B cell (primary cell): ENCODE measurements around the gene S100A9.

Source experiments
- CTCF ChIP-seq: fragments of 200-600 bp; IDR thresholded peaks from one replicate; pipeline ENCODE4 v1.8.0; 2022; ENCODE audit warnings: antibody characterized with exemption, mild to moderate bottlenecking
- EZH2 ChIP-seq: IDR thresholded peaks from 2 replicates; pipeline ENCODE4 v1.6.1; 2012; ENCODE audit warnings: borderline replicate concordance, low read depth, mild to moderate bottlenecking, moderate library complexity, low read length; ENCODE audit not compliant: insufficient read depth, poor library complexity, severe bottlenecking

DNA sequence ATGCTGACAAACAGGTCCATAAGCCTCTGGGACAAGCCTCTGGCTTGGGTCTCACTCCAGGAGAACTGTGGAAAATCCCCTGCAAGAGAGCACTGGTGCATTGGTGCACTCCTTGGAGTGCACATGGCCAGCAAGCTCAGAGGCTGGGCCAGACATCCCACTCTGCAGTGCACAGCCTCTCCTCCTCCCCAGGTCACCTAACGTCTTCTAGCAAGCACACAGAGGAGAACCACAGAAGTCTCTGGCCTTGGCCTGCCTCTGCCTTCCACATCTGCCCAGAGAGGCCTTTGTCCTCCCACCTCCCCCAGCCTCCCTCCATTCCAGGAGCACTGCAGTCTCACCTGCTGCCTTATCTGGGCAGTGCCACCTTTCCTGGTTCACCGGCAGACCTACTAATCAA, 49.1 kb upstream of the S100A9 start:
- TF ChIP-seq CTCF = no peak
- TF ChIP-seq EZH2 = no peak
